Natural killer cell treated with Interleukin-12 subunit alpha and Interleukin-12 subunit beta and Interleukin-15 and Interleukin-18, amount 100 ng/mL, for 72 hours (primary cell): ENCODE data around the gene CFAP299. TPM values are rescaled to one million over a fixed set of nuclear protein-coding genes. Genes with fewer than 3 reads are reported as not detected.

ENCODE experiments used
- ATAC-seq, 2 donors: fragments of 150-1000 bp; cut with Tn5 transposase in 1 of 2; sonication (Bioruptor Pico), chemical (Tn5 transposase) in 1 of 2; 2 replicates each; pipeline ENCODE4 v1.10.0; 2021
- DNase-seq: peaks from one replicate; pipeline ENCODE4 v3.0.0; 2022; ENCODE audit warnings: low spot score
- H3K27ac Mint-ChIP-seq, 2 donors: 1 replicate in 1 of 2; 2 replicates in 1 of 2; pipeline ENCODE4 v1.8.0; 2022; ENCODE audit warnings: mixed read lengths in 2 of 2, mild to moderate bottlenecking in 1 of 2, moderate library complexity in 1 of 2
- H3K27me3 Mint-ChIP-seq, 2 donors: 1 replicate in 1 of 2; 2 replicates in 1 of 2; pipeline ENCODE4 v1.8.0; 2022; ENCODE audit warnings: mixed read lengths in 2 of 2
- H3K36me3 Mint-ChIP-seq: one replicate; pipeline ENCODE4 v1.8.0; 2022; ENCODE audit warnings: mixed read lengths
- H3K4me1 Mint-ChIP-seq, 2 donors: 1 replicate in 1 of 2; 2 replicates in 1 of 2; pipeline ENCODE4 v1.8.0; 2022; ENCODE audit warnings: low read depth in 2 of 2, mixed read lengths in 2 of 2, mild to moderate bottlenecking in 1 of 2
- H3K4me3 Mint-ChIP-seq: one replicate; pipeline ENCODE4 v1.8.0; 2022; ENCODE audit warnings: mixed read lengths
- H3K9me3 Mint-ChIP-seq: 2 replicates; pipeline ENCODE4 v1.8.0; 2022; ENCODE audit warnings: mixed read lengths
- total RNA-seq, 2 donors: library from RNA; stranded (reverse); gene quantifications; one replicate each; pipeline ENCODE4 v1.2.3, GENCODE V29; 2022

CFAP299 gene
- total RNA-seq, 2 donors from 2014 or later = not detected

- no peaks in the 10 kb centered on the region for H3K27me3 Mint-ChIP-seq
- DNase-seq = no peak
- peaks cover 5% of the 10 kb centered on the region in 2 donors for H3K4me1 Mint-ChIP-seq
- peak; percentile 62 to 65 for ATAC-seq
- H3K27ac Mint-ChIP-seq = no peak overlapping the region
- H3K9me3 Mint-ChIP-seq = no peaks in the 10 kb centered on the region
- H3K4me3 Mint-ChIP-seq = no peak overlapping the region
- no peaks in the 10 kb centered on the region for H3K36me3 Mint-ChIP-seq
Observed at GRCh38 chr4:80876810-80877209, 541.3 kb downstream of the CFAP299 start.

GRCh38 chr4:80878218-80878617 lies 542.7 kb downstream of the CFAP299 start:
- DNase-seq (no peak), ATAC-seq (no peak)
- Mint-ChIP-seq H3K4me3 (no peak overlapping the region), H3K9me3 (no peaks in the 10 kb centered on the region), H3K27me3 (no peaks in the 10 kb centered on the region), H3K4me1 (peaks cover 5% of the 10 kb centered on the region in 2 donors), H3K36me3 (no peaks in the 10 kb centered on the region), H3K27ac (no peak overlapping the region)

DNA sequence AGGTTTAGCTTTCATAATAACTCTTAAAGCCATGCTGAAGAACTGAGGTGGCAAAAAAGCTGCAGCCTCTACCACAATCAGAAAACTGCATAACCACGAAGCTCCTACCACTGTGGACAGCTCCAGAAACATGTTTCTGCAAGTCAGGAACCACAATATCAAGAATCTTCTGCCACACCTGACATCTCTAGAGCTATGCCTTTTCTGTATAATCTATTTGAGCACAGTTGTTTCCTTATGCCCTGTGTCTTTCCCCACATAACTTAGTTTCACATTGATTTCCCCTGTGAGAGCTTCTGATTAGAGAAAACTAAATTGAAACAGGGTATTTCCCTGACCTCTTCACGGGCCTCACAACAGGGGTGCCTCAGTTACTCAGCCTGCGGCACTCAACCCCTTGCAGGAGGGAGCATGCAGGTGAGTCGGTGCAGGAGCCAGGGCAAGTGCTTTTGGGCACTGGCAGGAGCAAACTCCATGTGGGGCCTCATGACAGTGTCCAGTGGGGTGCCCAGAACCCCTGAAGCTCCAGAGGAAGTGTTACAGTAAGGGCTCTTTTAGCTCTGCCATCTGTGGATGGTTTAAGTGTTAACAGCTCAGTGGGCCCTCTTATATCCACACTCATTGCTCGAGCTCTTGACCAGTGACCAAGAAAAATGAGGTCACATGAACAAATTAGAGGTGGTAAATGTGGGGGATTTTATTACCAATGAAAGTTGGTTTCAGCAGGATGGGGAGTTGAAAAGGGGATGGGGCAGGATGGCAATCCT lies 562.2 kb downstream of the CFAP299 start:
- Mint-ChIP-seq H3K36me3 (no peaks in the 10 kb centered on the region), H3K27me3 (peaks cover 6 to 14% of the 10 kb centered on the region in 2 donors), H3K27ac (no peak overlapping the region), H3K4me1 (no peaks in the 10 kb centered on the region), H3K4me3 (no peak overlapping the region), H3K9me3 (peaks cover 3% of the 10 kb centered on the region)
- DNase-seq = no peak
- ATAC-seq = peak in 1 of 2 donors; percentile 24

DNA sequence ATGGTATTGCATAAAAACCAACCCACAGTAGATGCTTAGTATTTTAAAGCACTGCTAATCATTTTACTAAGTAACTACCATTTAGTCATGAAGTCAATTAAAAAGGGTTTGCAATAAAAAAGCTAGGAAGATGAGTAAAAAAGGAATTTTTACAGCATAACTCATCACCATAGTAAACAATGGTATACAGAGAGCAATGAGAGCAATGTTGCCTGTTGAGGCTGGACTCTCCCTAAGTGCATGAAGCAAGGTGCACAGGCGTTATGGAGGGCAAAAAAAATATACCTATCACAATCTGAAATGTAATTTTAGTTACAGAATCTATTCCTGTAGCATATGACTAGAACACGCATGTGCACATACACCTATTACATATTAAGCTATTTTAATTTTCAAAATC lies 565.4 kb downstream of the CFAP299 start:
- no peak for ATAC-seq
- Mint-ChIP-seq H3K27ac (no peak overlapping the region), H3K4me3 (no peak overlapping the region), H3K36me3 (no peaks in the 10 kb centered on the region), H3K27me3 (peaks cover 6 to 14% of the 10 kb centered on the region in 2 donors), H3K9me3 (peaks cover 3% of the 10 kb centered on the region), H3K4me1 (no peaks in the 10 kb centered on the region)
- DNase-seq = no peak

DNA sequence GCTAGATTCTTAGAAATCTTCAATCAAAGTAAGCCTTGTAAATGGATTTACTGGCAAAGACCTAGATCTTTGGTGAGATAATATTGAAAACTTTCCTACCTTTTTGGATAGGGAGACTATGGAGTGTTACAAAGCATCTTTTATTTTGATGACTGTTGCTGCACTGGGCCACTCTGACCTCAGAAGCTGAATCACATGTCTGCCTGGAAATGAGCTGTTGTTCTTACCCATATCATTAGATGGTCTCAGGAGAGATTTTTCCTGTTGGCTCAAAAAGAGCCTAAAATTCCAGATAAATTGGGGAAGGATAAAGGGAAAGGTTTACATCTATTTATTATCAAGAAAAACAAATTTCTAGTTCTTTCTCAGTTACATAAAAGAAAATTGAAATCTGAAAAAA lies 567.5 kb downstream of the CFAP299 start:
- peaks cover 6 to 14% of the 10 kb centered on the region in 2 donors for H3K27me3 Mint-ChIP-seq
- H3K36me3 Mint-ChIP-seq = peaks cover 14% of the 10 kb centered on the region
- no peak overlapping the region for H3K4me3 Mint-ChIP-seq
- DNase-seq (no peak), ATAC-seq (no peak)
- H3K27ac Mint-ChIP-seq = no peak overlapping the region
- H3K9me3 Mint-ChIP-seq = peaks cover 9% of the 10 kb centered on the region
- no peaks in the 10 kb centered on the region for H3K4me1 Mint-ChIP-seq

DNA sequence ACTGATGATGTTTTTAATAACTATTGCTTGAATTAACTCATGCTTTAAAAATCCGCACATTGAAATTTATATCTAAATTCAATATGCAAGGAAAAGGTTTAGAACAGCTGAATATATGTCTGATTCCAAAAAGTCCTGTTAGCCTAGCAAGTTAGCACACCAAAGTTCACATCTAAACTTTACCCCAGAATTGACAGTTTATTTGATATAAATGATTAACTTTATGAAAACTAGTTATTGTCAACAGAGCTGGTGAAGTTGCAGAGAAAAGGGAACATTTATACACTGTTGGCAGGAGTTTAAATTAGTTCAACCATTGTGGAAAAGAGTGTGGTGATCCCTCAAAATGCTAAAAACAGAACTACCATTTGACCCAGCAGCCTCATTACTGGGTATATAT lies 574.4 kb downstream of the CFAP299 start:
- Mint-ChIP-seq H3K36me3 (peaks cover 20% of the 10 kb centered on the region), H3K4me3 (no peak overlapping the region), H3K4me1 (peaks cover 9 to 24% of the 10 kb centered on the region in 2 donors), H3K9me3 (peaks cover 7% of the 10 kb centered on the region), H3K27me3 (peaks cover 6 to 15% of the 10 kb centered on the region in 2 donors), H3K27ac (no peak overlapping the region)
- no peak for DNase-seq
- ATAC-seq = no peak

DNA sequence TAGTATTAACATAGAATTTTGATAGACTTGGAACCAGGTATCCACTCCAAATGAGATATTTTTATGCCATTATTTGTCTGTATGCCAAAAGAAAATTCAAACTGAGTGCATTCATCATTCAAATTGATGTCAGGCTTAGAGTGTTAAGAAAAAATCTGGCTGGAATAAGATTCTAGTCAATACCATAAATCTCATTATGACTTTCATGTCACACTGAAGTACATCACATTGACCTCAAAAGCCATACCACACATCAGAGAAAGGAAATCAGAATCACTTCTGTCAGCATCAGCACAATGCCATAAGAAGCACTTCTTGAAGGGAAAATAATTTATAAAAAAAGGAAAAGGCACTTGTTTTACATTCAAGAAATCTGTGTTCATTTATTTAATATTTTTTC lies 575.9 kb downstream of the CFAP299 start:
- Mint-ChIP-seq H3K4me1 (peaks cover 9 to 24% of the 10 kb centered on the region in 2 donors), H3K27ac (peak overlapping the region in 1 of 2 donors; percentile 26), H3K4me3 (peak overlapping the region; percentile 44), H3K27me3 (peaks cover 9 to 23% of the 10 kb centered on the region in 2 donors), H3K9me3 (peaks cover 7% of the 10 kb centered on the region), H3K36me3 (peaks cover 20% of the 10 kb centered on the region)
- ATAC-seq = peak; percentile 68 to 80
- no peak for DNase-seq

DNA sequence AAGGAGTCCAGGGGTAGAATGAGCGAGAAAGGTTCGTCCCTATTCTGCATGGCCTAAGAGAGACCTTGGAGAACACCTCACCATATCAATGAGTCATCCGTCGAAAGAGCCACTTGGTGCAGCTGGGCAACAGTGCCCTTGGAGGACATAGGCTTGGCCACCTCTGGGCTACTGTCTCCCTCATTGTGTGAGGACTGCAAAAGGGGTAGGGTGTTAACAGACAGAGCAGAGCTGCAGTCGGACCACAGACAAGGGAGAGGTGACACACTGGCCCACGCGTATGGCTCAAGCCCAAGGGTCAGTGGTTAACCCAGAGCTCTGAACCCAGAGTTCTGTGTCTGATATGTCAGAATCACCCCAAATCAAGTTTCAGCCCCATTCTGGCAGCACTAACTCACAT lies 576.8 kb downstream of the CFAP299 start:
- DNase-seq (no peak), ATAC-seq (peak; percentile 38 to 57)
- H3K4me3 Mint-ChIP-seq = no peak overlapping the region
- H3K27ac Mint-ChIP-seq = no peak overlapping the region
- H3K4me1 Mint-ChIP-seq = peaks cover 9 to 24% of the 10 kb centered on the region in 2 donors
- peaks cover 13% of the 10 kb centered on the region for H3K36me3 Mint-ChIP-seq
- H3K9me3 Mint-ChIP-seq = peaks cover under 1% of the 10 kb centered on the region
- peaks cover 12 to 32% of the 10 kb centered on the region in 2 donors for H3K27me3 Mint-ChIP-seq

- Mint-ChIP-seq H3K27me3 (peaks cover 12 to 35% of the 10 kb centered on the region in 2 donors), H3K36me3 (peaks cover 5% of the 10 kb centered on the region), H3K4me1 (peaks cover 9 to 27% of the 10 kb centered on the region in 2 donors), H3K27ac (no peak overlapping the region), H3K9me3 (no peaks in the 10 kb centered on the region), H3K4me3 (no peak overlapping the region)
- peak; percentile 75 to 85 for ATAC-seq
- no peak for DNase-seq
Observed at GRCh38 chr4:80913381-80913780, 577.9 kb downstream of the CFAP299 start.

DNA sequence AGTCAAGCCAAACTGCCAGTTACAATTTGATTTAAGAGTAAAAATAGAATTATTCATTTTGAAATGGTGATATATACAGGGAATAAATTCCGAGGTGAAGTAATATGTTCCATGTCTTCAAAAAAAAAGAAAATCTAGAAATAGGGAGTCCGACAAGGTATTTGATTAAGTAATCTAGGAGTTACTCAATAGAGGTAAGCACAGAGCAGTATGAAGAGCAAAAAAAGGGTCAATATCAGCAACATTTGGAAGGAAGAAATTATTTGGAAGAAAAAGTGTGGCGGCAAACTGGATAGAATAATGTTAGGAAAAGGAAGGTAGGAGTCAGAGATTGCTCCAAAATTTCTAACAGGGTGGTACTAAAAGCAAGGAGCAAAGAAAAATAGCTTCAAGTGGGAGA lies 581.2 kb downstream of the CFAP299 start:
- peaks cover 10 to 22% of the 10 kb centered on the region in 2 donors for H3K27me3 Mint-ChIP-seq
- ATAC-seq (no peak), DNase-seq (no peak)
- no peak overlapping the region for H3K27ac Mint-ChIP-seq
- no peak overlapping the region for H3K4me3 Mint-ChIP-seq
- no peaks in the 10 kb centered on the region for H3K9me3 Mint-ChIP-seq
- no peaks in the 10 kb centered on the region for H3K36me3 Mint-ChIP-seq
- H3K4me1 Mint-ChIP-seq = peaks cover 7 to 20% of the 10 kb centered on the region in 2 donors

DNA sequence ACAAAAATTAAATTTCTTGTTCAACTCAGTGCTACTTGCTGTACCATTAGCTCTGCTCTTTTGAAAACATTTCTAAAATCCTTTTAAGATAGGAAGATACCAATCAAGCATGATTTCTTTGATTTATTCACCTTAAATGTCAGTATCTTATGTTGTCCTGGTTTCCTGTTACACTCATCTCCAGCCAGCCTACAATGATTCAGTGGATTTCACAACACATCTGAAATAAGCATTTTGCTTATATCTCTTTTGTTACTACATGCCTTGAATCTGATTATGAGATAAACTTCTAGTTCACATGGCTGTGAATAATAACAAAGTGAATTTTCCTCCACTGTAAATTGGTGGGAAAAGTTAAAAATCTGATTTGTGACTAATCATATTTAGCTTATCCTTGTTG lies 582.5 kb downstream of the CFAP299 start:
- Mint-ChIP-seq H3K36me3 (no peaks in the 10 kb centered on the region), H3K4me1 (peaks cover 2 to 19% of the 10 kb centered on the region in 2 donors), H3K27me3 (peaks cover 6 to 22% of the 10 kb centered on the region in 2 donors), H3K27ac (no peak overlapping the region), H3K9me3 (no peaks in the 10 kb centered on the region), H3K4me3 (peak overlapping the region; percentile 15)
- ATAC-seq (peak in 1 of 2 donors; percentile 50), DNase-seq (no peak)

GRCh38 chr4:80921441-80921840 lies 585.9 kb downstream of the CFAP299 start:
- no peaks in the 10 kb centered on the region for H3K36me3 Mint-ChIP-seq

GRCh38 chr4:80922941-80923340 lies 587.4 kb downstream of the CFAP299 start:
- DNase-seq = no peak
- Mint-ChIP-seq H3K27ac (no peak overlapping the region), H3K4me1 (peaks cover 0 to 3% of the 10 kb centered on the region in 2 donors), H3K27me3 (peaks cover 0 to 4% of the 10 kb centered on the region in 2 donors), H3K36me3 (no peaks in the 10 kb centered on the region), H3K9me3 (no peaks in the 10 kb centered on the region), H3K4me3 (no peak overlapping the region)
- ATAC-seq = no peak

More at GRCh38 chr4:80921441-80921840, 585.9 kb downstream of the CFAP299 start:
- peak in 1 of 2 donors; percentile 59 for ATAC-seq
- no peak overlapping the region for H3K27ac Mint-ChIP-seq
- no peak overlapping the region for H3K4me3 Mint-ChIP-seq
- no peaks in the 10 kb centered on the region for H3K9me3 Mint-ChIP-seq
- H3K27me3 Mint-ChIP-seq = peaks cover 3 to 14% of the 10 kb centered on the region in 2 donors
- peaks cover 0 to 3% of the 10 kb centered on the region in 2 donors for H3K4me1 Mint-ChIP-seq
- no peak for DNase-seq

- ATAC-seq (no peak), DNase-seq (no peak)
- no peaks in the 10 kb centered on the region for H3K9me3 Mint-ChIP-seq
- H3K4me1 Mint-ChIP-seq = no peaks in the 10 kb centered on the region
- H3K4me3 Mint-ChIP-seq = no peak overlapping the region
- H3K27ac Mint-ChIP-seq = no peak overlapping the region
- no peaks in the 10 kb centered on the region for H3K27me3 Mint-ChIP-seq
- no peaks in the 10 kb centered on the region for H3K36me3 Mint-ChIP-seq
Observed at GRCh38 chr4:80925293-80925692, 589.8 kb downstream of the CFAP299 start.
